AG09309 (cell line): ENCODE results near the gene PANK2.
A peak's percentile ranks its signal among the peaks of the same experiment; 100 is the strongest.

ENCODE experiments used
- DNase-seq: peaks from one replicate; pipeline ENCODE4 v3.0.0-alpha.2; 2010; ENCODE audit warnings: low read depth
- H3K4me3 ChIP-seq: 2 replicates; pipeline ENCODE4 v1.5.1; 2011; ENCODE audit warnings: mild to moderate bottlenecking, low read depth, low read length, moderate library complexity; ENCODE audit not compliant: control insufficient read depth
- TF ChIP-seq, protein P1 (sequence below): IDR thresholded peaks from 2 replicates; pipeline ENCODE4 v1.5.1; 2011; ENCODE audit warnings: mild to moderate bottlenecking, low read depth, low read length, inconsistent platforms; ENCODE audit not compliant: insufficient read depth, control insufficient read depth; ENCODE audit errors: missing control alignments

The PANK2 gene

DNA sequence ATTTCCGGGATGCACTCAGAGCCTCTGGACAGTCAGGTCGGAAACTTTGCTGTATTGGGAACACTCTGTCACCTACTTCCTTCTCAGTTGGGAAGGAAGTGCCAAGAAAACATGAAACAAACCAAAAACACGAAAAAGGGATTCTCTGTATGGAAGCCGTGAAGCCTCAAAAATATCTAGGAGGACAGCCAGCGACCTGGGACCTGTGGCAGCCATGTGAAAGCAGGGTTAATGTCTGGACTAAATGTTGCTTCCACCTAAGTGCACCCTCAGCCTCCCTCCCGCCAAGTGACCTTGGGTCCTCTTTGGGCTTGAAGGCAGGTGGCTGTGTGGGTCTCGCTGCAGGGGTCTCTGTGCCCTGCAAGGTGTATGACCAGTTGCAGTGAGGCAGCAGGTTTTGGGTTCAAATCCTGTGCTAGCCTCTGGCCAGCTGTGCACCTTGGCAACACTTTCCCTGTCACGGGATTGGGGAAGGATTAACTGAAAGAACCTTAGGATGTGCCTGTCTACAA is 41.7 kb upstream of the PANK2 start:
- H3K4me3 ChIP-seq = peak overlapping the region; percentile 84
- TF ChIP-seq, protein P1, sequence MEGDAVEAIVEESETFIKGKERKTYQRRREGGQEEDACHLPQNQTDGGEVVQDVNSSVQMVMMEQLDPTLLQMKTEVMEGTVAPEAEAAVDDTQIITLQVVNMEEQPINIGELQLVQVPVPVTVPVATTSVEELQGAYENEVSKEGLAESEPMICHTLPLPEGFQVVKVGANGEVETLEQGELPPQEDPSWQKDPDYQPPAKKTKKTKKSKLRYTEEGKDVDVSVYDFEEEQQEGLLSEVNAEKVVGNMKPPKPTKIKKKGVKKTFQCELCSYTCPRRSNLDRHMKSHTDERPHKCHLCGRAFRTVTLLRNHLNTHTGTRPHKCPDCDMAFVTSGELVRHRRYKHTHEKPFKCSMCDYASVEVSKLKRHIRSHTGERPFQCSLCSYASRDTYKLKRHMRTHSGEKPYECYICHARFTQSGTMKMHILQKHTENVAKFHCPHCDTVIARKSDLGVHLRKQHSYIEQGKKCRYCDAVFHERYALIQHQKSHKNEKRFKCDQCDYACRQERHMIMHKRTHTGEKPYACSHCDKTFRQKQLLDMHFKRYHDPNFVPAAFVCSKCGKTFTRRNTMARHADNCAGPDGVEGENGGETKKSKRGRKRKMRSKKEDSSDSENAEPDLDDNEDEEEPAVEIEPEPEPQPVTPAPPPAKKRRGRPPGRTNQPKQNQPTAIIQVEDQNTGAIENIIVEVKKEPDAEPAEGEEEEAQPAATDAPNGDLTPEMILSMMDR = no peak
- DNase-seq = no peak

DNA sequence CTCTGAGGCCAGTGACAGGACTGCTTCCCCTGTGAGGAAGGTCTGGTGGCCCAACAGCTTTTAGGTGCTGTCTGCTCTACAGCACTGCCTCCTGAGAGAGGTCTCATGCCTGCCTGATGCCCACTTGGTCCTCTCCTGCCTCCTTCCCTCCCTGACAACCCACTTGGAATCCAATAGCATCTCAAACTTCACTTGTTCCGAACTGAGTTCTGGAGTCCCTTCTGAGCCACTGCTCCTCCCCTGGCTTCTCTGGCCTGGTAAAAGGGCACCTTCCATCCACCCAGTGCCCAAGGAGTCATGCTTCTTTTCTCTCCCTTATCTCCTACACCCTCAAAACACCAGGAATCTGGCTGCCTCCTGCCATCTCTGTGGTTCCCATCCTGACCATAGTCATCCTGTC is 40.6 kb upstream of the PANK2 start:
- no peak overlapping the region for H3K4me3 ChIP-seq
- no peak for DNase-seq
- TF ChIP-seq, protein P1 = no peak

DNA sequence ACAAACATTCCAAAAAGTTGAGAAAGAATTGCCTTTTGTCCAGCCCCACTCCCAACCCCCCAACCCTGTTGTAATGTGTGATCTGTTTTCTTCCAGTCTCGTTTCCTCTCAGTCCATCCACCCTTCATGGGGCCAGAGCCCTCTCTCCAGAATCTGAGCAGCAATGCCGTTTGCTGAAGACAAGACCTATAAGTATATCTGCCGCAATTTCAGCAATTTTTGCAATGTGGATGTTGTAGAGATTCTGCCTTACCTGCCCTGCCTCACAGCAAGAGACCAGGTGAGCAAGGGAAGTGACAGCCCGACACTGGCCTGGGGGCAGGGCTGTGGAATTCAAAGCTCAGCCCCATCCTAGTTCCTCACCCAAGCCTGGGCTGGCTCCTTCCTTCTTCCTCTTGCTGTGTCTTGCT is 34.7 kb upstream of the PANK2 start:
- TF ChIP-seq, protein P1 = no peak
- no peak for DNase-seq
- no peak overlapping the region for H3K4me3 ChIP-seq

DNA sequence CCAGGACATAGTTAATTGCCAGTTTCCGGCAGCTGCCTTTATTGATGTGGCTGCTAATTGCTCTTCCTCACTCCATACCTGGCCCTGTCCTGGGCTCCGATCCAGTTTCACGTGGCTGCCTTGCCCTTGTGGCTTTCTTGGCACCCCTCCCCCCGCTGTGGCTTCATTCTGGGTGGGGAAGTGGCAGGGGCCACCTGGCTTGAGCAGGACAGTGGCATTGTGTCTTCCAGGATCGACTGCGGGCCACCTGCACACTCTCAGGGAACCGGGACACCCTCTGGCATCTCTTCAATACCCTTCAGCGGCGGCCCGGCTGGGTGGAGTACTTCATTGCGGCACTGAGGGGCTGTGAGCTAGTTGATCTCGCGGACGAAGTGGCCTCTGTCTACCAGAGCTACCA is 31.8 kb upstream of the PANK2 start:
- no peak for DNase-seq
- TF ChIP-seq, protein P1 = no peak
- no peak overlapping the region for H3K4me3 ChIP-seq

DNA sequence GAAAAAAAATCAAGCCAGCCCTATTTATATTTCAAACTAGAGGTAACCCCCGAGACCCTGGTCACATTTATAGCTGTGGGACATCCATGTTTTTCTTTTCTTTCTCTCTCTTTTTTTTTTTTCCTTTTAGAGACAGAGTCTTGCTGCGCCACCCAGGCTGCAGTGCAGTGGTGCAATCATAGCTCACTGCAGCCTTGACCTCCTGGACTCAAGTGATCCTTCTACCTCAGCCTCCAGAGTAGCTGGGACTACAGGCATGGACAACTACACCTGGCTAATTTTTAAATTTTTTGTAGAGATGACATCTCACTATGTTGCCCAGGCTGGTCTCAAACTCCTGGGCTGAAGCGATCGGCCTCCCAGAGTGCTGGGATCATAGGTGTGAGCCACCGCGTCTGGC is 30.5 kb upstream of the PANK2 start:
- no peak overlapping the region for H3K4me3 ChIP-seq
- TF ChIP-seq, protein P1 = no peak
- DNase-seq = no peak

DNA sequence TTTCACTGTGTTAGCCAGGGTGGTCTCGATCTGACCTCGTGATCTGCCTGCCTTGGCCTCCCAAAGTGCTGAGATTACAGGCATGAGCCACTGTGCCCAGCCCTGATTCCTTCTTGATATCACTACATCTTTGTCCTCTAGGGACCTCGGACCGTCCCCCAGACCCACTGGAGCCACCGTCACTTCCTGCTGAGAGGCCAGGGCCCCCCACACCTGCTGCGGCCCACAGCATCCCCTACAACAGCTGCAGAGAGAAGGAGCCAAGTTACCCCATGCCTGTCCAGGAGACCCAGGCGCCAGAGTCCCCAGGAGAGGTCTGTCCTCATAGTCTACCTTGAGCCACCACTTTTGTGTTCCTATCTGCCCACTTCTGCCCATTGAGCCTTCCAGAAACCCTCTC is 28.0 kb upstream of the PANK2 start:
- DNase-seq = no peak
- TF ChIP-seq, protein P1 = no peak
- no peak overlapping the region for H3K4me3 ChIP-seq

DNA sequence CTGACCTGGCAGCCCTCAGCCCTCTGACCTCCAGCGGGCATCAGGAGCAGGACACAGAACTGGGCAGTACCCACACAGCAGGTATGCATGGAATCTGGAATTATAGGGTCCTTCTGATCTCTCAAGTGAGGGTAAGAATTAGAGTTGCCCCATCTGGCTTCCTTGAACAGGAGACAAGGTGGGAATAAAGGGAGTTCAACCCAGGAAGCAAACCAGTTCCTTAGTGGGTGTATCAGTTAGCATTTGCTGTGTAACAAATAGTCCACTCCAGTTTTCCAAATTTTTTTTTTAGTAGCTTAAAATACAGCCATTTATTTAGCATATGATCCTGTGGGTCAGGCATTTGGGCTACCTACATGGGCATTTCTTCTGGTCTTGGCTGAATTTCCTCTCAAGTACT is 26.9 kb upstream of the PANK2 start:
- TF ChIP-seq, protein P1 = no peak
- no peak for DNase-seq
- H3K4me3 ChIP-seq = no peak overlapping the region
